Endothelial cell of umbilical vein (primary cell): Measurements from ENCODE around the gene COL13A1.

Experiments
- CTCF ChIP-seq, 2 donors: IDR thresholded peaks; 1 replicate in 1 of 2; 2 replicates in 1 of 2; pipeline ENCODE4 v1.5.1; 2011; ENCODE audit warnings: low read length in 2 of 2, mild to moderate bottlenecking in 2 of 2, moderate library complexity in 2 of 2, control low read depth in 1 of 2, inconsistent platforms in 1 of 2, low read depth in 1 of 2; ENCODE audit not compliant: insufficient read depth in 1 of 2; ENCODE audit errors: extremely low read depth in 1 of 2
- EZH2 ChIP-seq: IDR thresholded peaks from 2 replicates; pipeline ENCODE4 v1.6.1; 2012; ENCODE audit warnings: borderline replicate concordance, low read depth, mild to moderate bottlenecking, moderate library complexity, low read length, inconsistent platforms; ENCODE audit not compliant: severe bottlenecking
- GATA2 ChIP-seq: IDR thresholded peaks from 2 replicates; pipeline ENCODE4 v1.7.0; 2011; ENCODE audit warnings: low read depth, mild to moderate bottlenecking, moderate library complexity, mixed read lengths, low read length; ENCODE audit not compliant: insufficient read length, insufficient read depth
- JUN ChIP-seq: IDR thresholded peaks from 2 replicates; pipeline ENCODE4 v1.6.1; 2011; ENCODE audit warnings: borderline replicate concordance, low read depth; ENCODE audit not compliant: insufficient read length, insufficient read depth
- MAX ChIP-seq: IDR thresholded peaks from 2 replicates; pipeline ENCODE4 v1.6.1; 2011; ENCODE audit not compliant: insufficient read depth, insufficient read length
- MYC ChIP-seq: IDR thresholded peaks from one replicate; pipeline ENCODE4 v1.6.1; 2011; ENCODE audit warnings: mild to moderate bottlenecking, low read depth, low read length
- POLR2A ChIP-seq: IDR thresholded peaks from 2 replicates; pipeline ENCODE4 v1.6.1; 2012; ENCODE audit warnings: low read depth, mild to moderate bottlenecking, control low read depth, low read length
- POLR2AphosphoS5 ChIP-seq: IDR thresholded peaks from 2 replicates; pipeline ENCODE4 v1.6.1; 2012; ENCODE audit warnings: low read depth, mild to moderate bottlenecking, control low read depth, low read length, moderate library complexity; ENCODE audit not compliant: insufficient read depth

GRCh38 chr10:69916118-69916517, 114.4 kb downstream of the COL13A1 start:
- no peak for TF ChIP-seq CTCF (IDR thresholded peaks at IDR 0.05; ENCODE audit: extremely low read depth in 1 of 2, insufficient read depth in 1 of 2, low read depth in 1 of 2, low read length in 2 of 2)
- TF ChIP-seq POLR2A, result no peak
- TF ChIP-seq POLR2AphosphoS5, result no peak
- no peak for TF ChIP-seq EZH2
- no peak for TF ChIP-seq MYC
- no peak for TF ChIP-seq GATA2
- no peak for TF ChIP-seq MAX
- no peak for TF ChIP-seq JUN
